SU-DHL-6 (cell line): Measurements from ENCODE around the gene CNN2.

Experiments used
- H2AFZ ChIP-seq: fragments of 200-600 bp; sonication (generic); 2 replicates; pipeline ENCODE4 v1.6.1; 2014; ENCODE audit warnings: low read depth, mild to moderate bottlenecking, moderate library complexity, mixed read lengths, antibody characterized with exemption, low read length; ENCODE audit not compliant: severe bottlenecking
- H3F3A ChIP-seq: fragments of 200-600 bp; shearing (Covaris generic); 2 replicates; pipeline ENCODE4 v1.6.0; 2016; ENCODE audit warnings: antibody characterized with exemption, mild to moderate bottlenecking; ENCODE audit not compliant: insufficient read depth
- H3K27ac ChIP-seq: fragments of 200-600 bp; sonication (generic); 2 replicates; pipeline ENCODE4 v1.5.1; 2016; ENCODE audit warnings: low read depth, mild to moderate bottlenecking, low read length, moderate library complexity, mixed read lengths
- H3K27me3 ChIP-seq: fragments of 200-600 bp; sonication (generic), shearing (Covaris generic); 2 replicates; pipeline ENCODE4 v1.6.0; 2014; ENCODE audit warnings: mild to moderate bottlenecking, low read length
- H3K36me3 ChIP-seq: fragments of 200-600 bp; sonication (generic); 2 replicates; pipeline ENCODE4 v1.6.1; 2014; ENCODE audit warnings: mild to moderate bottlenecking, low read length, mixed read lengths
- H3K4me2 ChIP-seq: fragments of 300-600, 200-600 bp; shearing (Covaris generic), sonication (generic); 2 replicates; pipeline ENCODE4 v1.6.0; 2014; ENCODE audit warnings: low read length, low read depth, mild to moderate bottlenecking; ENCODE audit not compliant: poor library complexity, severe bottlenecking
- H3K4me3 ChIP-seq: fragments of 200-600 bp; sonication (generic); 2 replicates; pipeline ENCODE4 v1.5.1; 2014; ENCODE audit warnings: antibody characterized with exemption, low read length, mild to moderate bottlenecking, mixed read lengths; ENCODE audit not compliant: insufficient read depth, poor library complexity, severe bottlenecking
- H3K79me2 ChIP-seq: fragments of 200-600 bp; sonication (generic); 2 replicates; pipeline ENCODE4 v1.6.1; 2014; ENCODE audit warnings: mild to moderate bottlenecking, low read length, moderate library complexity; ENCODE audit not compliant: insufficient read depth
- H3K9ac ChIP-seq: fragments of 200-600 bp; sonication (generic); 2 replicates; pipeline ENCODE4 v1.7.0; 2014; ENCODE audit warnings: mild to moderate bottlenecking, low read length
- H3K9me2 ChIP-seq: fragments of 200-600 bp; sonication (generic); replicated peaks from 2 replicates; pipeline ENCODE4 v1.6.1; 2014; ENCODE audit warnings: low read length; ENCODE audit not compliant: insufficient read depth
- H3K9me3 ChIP-seq: fragments of 200-600 bp; sonication (generic); 2 replicates; pipeline ENCODE4 v1.6.1; 2014; ENCODE audit warnings: low read length, mixed read lengths; ENCODE audit not compliant: insufficient read depth
- H4K20me1 ChIP-seq: fragments of 200-600 bp; sonication (generic); 2 replicates; pipeline ENCODE4 v1.6.1; 2014; ENCODE audit warnings: low read depth, mild to moderate bottlenecking, antibody characterized with exemption, low read length, moderate library complexity, mixed read lengths
- CTCF ChIP-seq: fragments of 200-600 bp; sonication (generic); IDR thresholded peaks from one replicate; pipeline ENCODE4 v1.5.1; 2017; ENCODE audit warnings: antibody characterized with exemption, mild to moderate bottlenecking, low read length, moderate library complexity; ENCODE audit not compliant: insufficient read depth, poor library complexity, severe bottlenecking
- EZH2phosphoT487 ChIP-seq: fragments of 200-600 bp; sonication (generic), shearing (Covaris generic); conservative IDR thresholded peaks from 2 replicates; pipeline ENCODE4 v1.6.1; 2018; ENCODE audit warnings: mild to moderate bottlenecking, antibody characterized with exemption, low read length, moderate library complexity, mixed read lengths

Gene CNN2

GRCh38 chr19:1009981-1010538 is 16.3 kb upstream of the CNN2 start:
- no peak overlapping the region for H2AFZ ChIP-seq
- H3K79me2 ChIP-seq = peaks cover 6% of the 10 kb centered on the region
- no peak for TF ChIP-seq CTCF
- no peak for TF ChIP-seq EZH2phosphoT487
- no peaks in the 10 kb centered on the region for H3K36me3 ChIP-seq
- H3K27ac ChIP-seq = no peak overlapping the region
- H3K9me2 ChIP-seq = no peaks in the 10 kb centered on the region
- H4K20me1 ChIP-seq = no peaks in the 10 kb centered on the region
- no peak overlapping the region for H3K9ac ChIP-seq
- H3F3A ChIP-seq = peaks cover 7% of the 10 kb centered on the region; the same call in 1 of the 2 replicates
- no peak overlapping the region for H3K4me2 ChIP-seq
- H3K4me3 ChIP-seq = no peak overlapping the region
- no peaks in the 10 kb centered on the region for H3K27me3 ChIP-seq
- H3K9me3 ChIP-seq = no peaks in the 10 kb centered on the region

- no peaks in the 10 kb centered on the region for H4K20me1 ChIP-seq
- peaks cover 14% of the 10 kb centered on the region for H3K79me2 ChIP-seq
- H3K9ac ChIP-seq = no peak overlapping the region
- no peaks in the 10 kb centered on the region for H3K27me3 ChIP-seq
- no peak overlapping the region for H3K27ac ChIP-seq
- H3K4me3 ChIP-seq = no peak overlapping the region
- H3K9me2 ChIP-seq = no peaks in the 10 kb centered on the region
- no peaks in the 10 kb centered on the region for H3K36me3 ChIP-seq
- H2AFZ ChIP-seq = no peak overlapping the region
- TF ChIP-seq EZH2phosphoT487 (no peak), CTCF (no peak)
- peaks cover 7% of the 10 kb centered on the region; the same call in 1 of the 2 replicates for H3F3A ChIP-seq
- no peak overlapping the region for H3K4me2 ChIP-seq
- H3K9me3 ChIP-seq = no peaks in the 10 kb centered on the region
These were observed 15.6 kb upstream of the CNN2 start for GRCh38 chr19:1010586-1011510.

GRCh38 chr19:1011831-1012333 is 14.5 kb upstream of the CNN2 start:
- peaks cover 24% of the 10 kb centered on the region for H3K79me2 ChIP-seq
- H3F3A ChIP-seq = 0 out of 2 replicates have a peak, but pooled peaks cover under 1% of the 10 kb centered on the region
- no peak overlapping the region for H3K4me2 ChIP-seq
- no peaks in the 10 kb centered on the region for H3K36me3 ChIP-seq
- 0 out of 2 replicates have a peak, but pooled peaks cover 4% of the 10 kb centered on the region for H4K20me1 ChIP-seq
- no peaks in the 10 kb centered on the region for H3K9me2 ChIP-seq
- no peaks in the 10 kb centered on the region for H3K27me3 ChIP-seq
- H3K9me3 ChIP-seq = no peaks in the 10 kb centered on the region
- H3K9ac ChIP-seq = no peak overlapping the region
- H3K27ac ChIP-seq = no peak overlapping the region
- no peak overlapping the region for H3K4me3 ChIP-seq
- H2AFZ ChIP-seq = no peak overlapping the region
- TF ChIP-seq EZH2phosphoT487 (no peak), CTCF (no peak)
